ENCODE measurements around the gene PAPOLB. TPM values are rescaled to one million over a fixed set of nuclear protein-coding genes. Genes with fewer than 3 reads are reported as not detected.

Gene PAPOLB
- total RNA-seq, 1 experiment from 2014 or later: not detected

GRCh38 chr7:4862156-4862555 lies 326 bp upstream of the PAPOLB start:
- intact Hi-C loops (cut with micrococcal nuclease): no loop called here
- no TSS peak for BruUV-seq (replicated peaks)
- no peak for TF ChIP-seq CTCF (IDR thresholded peaks at IDR 0.05; ENCODE audit: unreplicated experiment)
- Mint-ChIP-seq H3K27me3 (ENCODE audit: insufficient read depth, unreplicated experiment) (peaks cover 65% of the 10 kb centered on the region), H3K27ac (ENCODE audit: low read depth, unreplicated experiment) (no peak overlapping the region), H3K4me1 (ENCODE audit: insufficient read depth, unreplicated experiment) (no peaks in the 10 kb centered on the region), H3K9me3 (ENCODE audit: unreplicated experiment) (no peaks in the 10 kb centered on the region), H3K4me3 (ENCODE audit: unreplicated experiment) (no peak overlapping the region), H3K36me3 (ENCODE audit: insufficient read depth, unreplicated experiment) (no peaks in the 10 kb centered on the region)
- ChIA-PET POLR2A (no interaction called here), CTCF (no interaction called here)
- no peak for DNase-seq (ENCODE audit: unreplicated experiment)

GRCh38 chr7:4861227-4861626 lies 603 bp downstream of the PAPOLB start:
- ChIA-PET CTCF (no interaction called here), POLR2A (no interaction called here)
- H3K27ac Mint-ChIP-seq (ENCODE audit: low read depth, unreplicated experiment): no peak overlapping the region

GRCh38 chr7:4857189-4857588 lies 4.6 kb downstream of the PAPOLB start:
- intact Hi-C loops (cut with micrococcal nuclease): no loop called here
- Mint-ChIP-seq H3K4me3 (ENCODE audit: unreplicated experiment) (no peak overlapping the region), H3K9me3 (ENCODE audit: unreplicated experiment) (no peaks in the 10 kb centered on the region), H3K36me3 (ENCODE audit: insufficient read depth, unreplicated experiment) (no peaks in the 10 kb centered on the region), H3K4me1 (ENCODE audit: insufficient read depth, unreplicated experiment) (no peaks in the 10 kb centered on the region), H3K27me3 (ENCODE audit: insufficient read depth, unreplicated experiment) (peaks cover 34% of the 10 kb centered on the region), H3K27ac (ENCODE audit: low read depth, unreplicated experiment) (no peak overlapping the region)
- BruUV-seq (replicated peaks): no TSS peak
- POLR2A ChIA-PET: no interaction called here
- no peak for DNase-seq (ENCODE audit: unreplicated experiment)
- no peak for TF ChIP-seq CTCF (IDR thresholded peaks at IDR 0.05; ENCODE audit: unreplicated experiment)
- CTCF ChIA-PET: interaction anchor here (0.6 to 0.7 kb wide), 2 partner anchors 593 to 1247 kb away, joined by 3 read pairs; no protein-coding TSS in a partner anchor

More at GRCh38 chr7:4861227-4861626, 603 bp downstream of the PAPOLB start:
- Mint-ChIP-seq H3K27me3 (ENCODE audit: insufficient read depth, unreplicated experiment) (peaks cover 70% of the 10 kb centered on the region), H3K36me3 (ENCODE audit: insufficient read depth, unreplicated experiment) (no peaks in the 10 kb centered on the region), H3K4me3 (ENCODE audit: unreplicated experiment) (no peak overlapping the region), H3K4me1 (ENCODE audit: insufficient read depth, unreplicated experiment) (no peaks in the 10 kb centered on the region), H3K9me3 (ENCODE audit: unreplicated experiment) (no peaks in the 10 kb centered on the region)
- DNase-seq (ENCODE audit: unreplicated experiment): no peak
- TF ChIP-seq CTCF (IDR thresholded peaks at IDR 0.05; ENCODE audit: unreplicated experiment): no peak
- no TSS peak for BruUV-seq (replicated peaks)
- intact Hi-C loops (cut with micrococcal nuclease): no loop called here

GRCh38 chr7:4856336-4857057 lies 5.3 kb downstream of the PAPOLB start:
- ChIA-PET POLR2A (interaction anchor here (1.3 kb wide), 1 partner anchor 575 kb away, joined by 3 read pairs; no protein-coding TSS in a partner anchor), CTCF (interaction anchor here (0.7 to 1.4 kb wide), 2 partner anchors 228 to 1246 kb away, joined by 3 to 5 read pairs; no protein-coding TSS in a partner anchor)
- BruUV-seq (replicated peaks): no TSS peak
- H3K27ac Mint-ChIP-seq (ENCODE audit: low read depth, unreplicated experiment): no peak overlapping the region
- DNase-seq (ENCODE audit: unreplicated experiment): no peak
- H3K27me3 Mint-ChIP-seq (ENCODE audit: insufficient read depth, unreplicated experiment): peaks cover 34% of the 10 kb centered on the region
- no peaks in the 10 kb centered on the region for H3K9me3 Mint-ChIP-seq (ENCODE audit: unreplicated experiment)
- intact Hi-C loops (cut with micrococcal nuclease): no loop called here
- TF ChIP-seq CTCF (IDR thresholded peaks at IDR 0.05; ENCODE audit: unreplicated experiment): no peak
- no peaks in the 10 kb centered on the region for H3K36me3 Mint-ChIP-seq (ENCODE audit: insufficient read depth, unreplicated experiment)
- no peak overlapping the region for H3K4me3 Mint-ChIP-seq (ENCODE audit: unreplicated experiment)
- H3K4me1 Mint-ChIP-seq (ENCODE audit: insufficient read depth, unreplicated experiment): no peaks in the 10 kb centered on the region
